Esophagus squamous epithelium (tissue), 5 donors: ENCODE data around the gene RFLNA. TPM values are rescaled to one million over a fixed set of nuclear protein-coding genes. Genes with fewer than 3 reads are reported as not detected.

ENCODE experiments used
- DNase-seq: peaks from one replicate; lab custom pipeline; 2025; lab: John Stamatoyannopoulos, UW
- H3K27ac ChIP-seq, 4 donors: fragments of 200-600 bp; sonication (generic); one replicate each; pipeline ENCODE4 v1.5.1; 2016 to 2019; ENCODE audit warnings: mild to moderate bottlenecking in 1 of 4
- H3K27me3 ChIP-seq, 4 donors: fragments of 200-600 bp; sonication (generic); 1 replicate in 3 of 4; 2 replicates in 1 of 4; pipeline versions ENCODE4 v1.5.1 to v1.6.0; 2017 to 2021; ENCODE audit warnings: antibody characterized with exemption in 1 of 4
- H3K36me3 ChIP-seq, 3 donors: fragments of 200-600 bp; sonication (generic); one replicate each; pipeline ENCODE4 v1.5.1; 2016 to 2019
- H3K4me1 ChIP-seq, 3 donors: fragments of 200-600 bp; sonication (generic); one replicate each; pipeline ENCODE4 v1.5.1; 2017 to 2019
- H3K4me3 ChIP-seq, 4 donors: fragments of 200-600 bp; sonication (generic); 1 replicate in 3 of 4; 2 replicates in 1 of 4; pipeline ENCODE4 v1.5.1; 2016 to 2019; ENCODE audit warnings: mild to moderate bottlenecking in 2 of 4, moderate library complexity in 1 of 4
- H3K9me3 ChIP-seq, 3 donors: fragments of 200-600 bp; sonication (generic); one replicate each; pipeline ENCODE4 v1.5.1; 2016 to 2019
- POLR2A ChIP-seq, 4 donors: fragments of 450-650 bp; IDR thresholded peaks; one replicate each; pipeline ENCODE4 v1.6.1; 2017; ENCODE audit warnings: antibody characterized with exemption in 4 of 4, mild to moderate bottlenecking in 4 of 4, moderate library complexity in 3 of 4
- WGBS, 2 donors: methylation state at CpG; one replicate each; pipeline ENCODE4 v1.1.5; 2018; 5-methylcytosine and 5-hydroxymethylcytosine counted together
- intact Hi-C: fragments of 100-400 bp; cut with DNase I; formaldehyde crosslinking; loops from one replicate; pipeline ENCODE4 v1.15.0; 2022
- total RNA-seq, 4 donors: library from RNA; depleted of rRNA; stranded (reverse); fragments of >200 nt; gene quantifications; one replicate each; pipeline ENCODE4 v1.1.0, GENCODE V29; 2016
- TF ChIP-seq, protein P1 (sequence below), 6 experiments: fragments of 450-650 bp in 4 of 6; fragments of 200-600 bp in 2 of 6; sonication (generic) in 2 of 6; IDR thresholded peaks; one replicate each; pipeline ENCODE4 v1.5.1; 2016 to 2019; ENCODE audit warnings: antibody characterized with exemption in 6 of 6, mild to moderate bottlenecking in 4 of 6, moderate library complexity in 4 of 6
- donor health status: DM: yes; HTN: yes; CAD: no.

The RFLNA gene
- total RNA-seq, 4 donors from 2014 or later: 0.23 to 0.57 (median 0.45) TPM; not detected in 1

DNA sequence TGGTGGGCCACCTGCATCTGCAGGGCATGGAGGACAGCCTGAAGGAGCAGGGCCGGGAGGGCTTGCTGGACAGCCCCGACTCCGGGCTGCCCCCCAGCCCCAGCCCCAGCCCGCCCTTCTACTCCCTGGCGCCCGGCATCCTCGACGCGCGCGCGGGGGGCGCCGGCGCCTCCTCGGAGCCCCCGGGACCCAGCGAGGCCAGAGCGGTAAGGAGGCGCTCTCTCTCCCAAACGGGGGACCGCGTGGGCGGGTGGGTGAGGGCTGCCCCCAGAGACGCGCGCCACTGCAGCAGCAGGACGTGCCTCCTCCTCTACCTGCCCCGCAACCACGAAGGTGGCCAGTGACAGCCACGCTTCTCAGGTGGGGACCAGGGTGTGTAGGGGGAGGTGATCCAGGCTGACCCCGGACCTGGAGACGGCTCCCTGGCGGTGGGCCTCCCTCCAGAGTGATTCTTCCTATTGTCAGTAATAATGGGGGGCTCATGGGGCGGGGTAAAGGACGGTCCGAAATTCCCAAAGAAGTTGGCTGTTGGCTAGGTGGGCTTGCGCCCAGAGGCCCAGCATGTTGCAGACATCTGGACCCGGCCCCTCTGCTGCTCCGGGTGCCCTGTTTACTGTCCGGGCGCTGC lies 652 bp downstream of the RFLNA start:
- DNase-seq: no peak
- peak overlapping the region; percentile 10 to 60 (median 34) for H3K4me3 ChIP-seq
- TF ChIP-seq, protein P1, sequence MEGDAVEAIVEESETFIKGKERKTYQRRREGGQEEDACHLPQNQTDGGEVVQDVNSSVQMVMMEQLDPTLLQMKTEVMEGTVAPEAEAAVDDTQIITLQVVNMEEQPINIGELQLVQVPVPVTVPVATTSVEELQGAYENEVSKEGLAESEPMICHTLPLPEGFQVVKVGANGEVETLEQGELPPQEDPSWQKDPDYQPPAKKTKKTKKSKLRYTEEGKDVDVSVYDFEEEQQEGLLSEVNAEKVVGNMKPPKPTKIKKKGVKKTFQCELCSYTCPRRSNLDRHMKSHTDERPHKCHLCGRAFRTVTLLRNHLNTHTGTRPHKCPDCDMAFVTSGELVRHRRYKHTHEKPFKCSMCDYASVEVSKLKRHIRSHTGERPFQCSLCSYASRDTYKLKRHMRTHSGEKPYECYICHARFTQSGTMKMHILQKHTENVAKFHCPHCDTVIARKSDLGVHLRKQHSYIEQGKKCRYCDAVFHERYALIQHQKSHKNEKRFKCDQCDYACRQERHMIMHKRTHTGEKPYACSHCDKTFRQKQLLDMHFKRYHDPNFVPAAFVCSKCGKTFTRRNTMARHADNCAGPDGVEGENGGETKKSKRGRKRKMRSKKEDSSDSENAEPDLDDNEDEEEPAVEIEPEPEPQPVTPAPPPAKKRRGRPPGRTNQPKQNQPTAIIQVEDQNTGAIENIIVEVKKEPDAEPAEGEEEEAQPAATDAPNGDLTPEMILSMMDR (IDR thresholded peaks at IDR 0.05): no peak
- H3K27me3 ChIP-seq: peaks cover 0 to 84% (median 4%) of the 10 kb centered on the region in 4 donors
- intact Hi-C loops: no loop called here
- no peaks in the 10 kb centered on the region for H3K9me3 ChIP-seq
- no peaks in the 10 kb centered on the region for H3K36me3 ChIP-seq
- peaks cover 19 to 31% (median 20%) of the 10 kb centered on the region in 3 donors for H3K4me1 ChIP-seq
- no peak overlapping the region for H3K27ac ChIP-seq
- WGBS, 2 donors: 9 to 21% methylated on average over 8 to 11 of the region's 42 CpGs

DNA sequence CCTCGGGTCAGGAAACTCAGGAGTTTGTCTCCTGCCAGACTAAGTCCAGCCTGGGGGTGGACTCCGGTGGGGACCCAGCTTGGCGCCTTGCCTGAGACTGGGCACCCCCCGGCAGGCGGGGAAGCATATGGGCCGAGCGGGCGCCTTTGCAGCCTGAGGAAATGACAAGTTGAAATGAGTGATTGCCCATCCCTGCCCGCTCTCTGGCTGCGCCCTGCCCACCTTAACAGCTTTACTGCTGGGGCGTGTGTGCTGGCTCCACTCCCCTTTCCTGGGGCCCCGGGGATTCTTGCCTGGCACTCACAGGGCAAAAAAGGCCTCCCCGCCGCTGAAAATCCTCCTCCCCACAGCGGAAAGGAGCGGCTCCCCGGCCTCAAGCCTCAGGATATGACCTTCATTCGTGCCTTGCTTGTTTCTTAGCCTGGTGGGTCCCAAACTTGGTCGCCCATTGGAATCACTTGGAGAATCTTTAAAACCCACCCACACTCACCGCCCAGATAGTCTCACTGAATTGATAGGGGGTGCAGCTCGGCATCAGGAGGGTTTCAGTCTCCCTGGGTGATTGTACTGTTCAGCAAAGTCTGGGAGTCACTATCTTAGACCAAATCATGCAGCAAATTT lies 1.5 kb downstream of the RFLNA start:
- Histone ChIP-seq H3K27ac (no peak overlapping the region), H3K4me1 (peaks cover 19 to 31% (median 20%) of the 10 kb centered on the region in 3 donors), H3K27me3 (peaks cover 0 to 87% (median 4%) of the 10 kb centered on the region in 4 donors), H3K9me3 (no peaks in the 10 kb centered on the region), H3K36me3 (no peaks in the 10 kb centered on the region), H3K4me3 (peak overlapping the region in 3 of 4 donors; percentile 7 to 42 (median 39))
- 3 to 39% methylated on average over 7 to 13 of the region's 21 CpGs for WGBS, 2 donors
- no peak for TF ChIP-seq POLR2A (IDR thresholded peaks at IDR 0.05)
- TF ChIP-seq, protein P1 (IDR thresholded peaks at IDR 0.05): no peak
- DNase-seq: no peak
- intact Hi-C loops: no loop called here

DNA sequence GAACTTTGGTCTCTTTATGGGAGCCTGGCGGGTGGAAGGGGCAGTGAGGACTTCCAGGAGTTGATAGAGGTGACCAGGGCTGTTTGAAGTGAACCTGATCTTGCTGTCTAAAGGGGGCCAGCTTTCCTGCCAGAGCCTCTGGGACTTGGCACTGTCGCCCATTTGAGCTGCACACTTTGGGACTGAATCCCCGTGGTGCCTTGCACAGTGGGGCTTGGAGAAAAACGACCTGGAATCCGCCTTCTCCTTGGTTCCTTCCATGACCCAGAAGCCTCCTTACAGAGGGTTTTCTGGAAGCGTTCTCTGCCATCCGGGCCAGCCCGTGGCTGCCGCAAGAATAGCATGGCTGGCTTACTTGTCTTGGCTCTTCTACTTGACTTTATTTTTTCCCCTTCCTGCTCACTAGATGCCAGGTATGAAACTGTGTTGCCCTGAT lies 2.0 kb downstream of the RFLNA start:
- no peak for DNase-seq
- intact Hi-C loops: no loop called here

DNA sequence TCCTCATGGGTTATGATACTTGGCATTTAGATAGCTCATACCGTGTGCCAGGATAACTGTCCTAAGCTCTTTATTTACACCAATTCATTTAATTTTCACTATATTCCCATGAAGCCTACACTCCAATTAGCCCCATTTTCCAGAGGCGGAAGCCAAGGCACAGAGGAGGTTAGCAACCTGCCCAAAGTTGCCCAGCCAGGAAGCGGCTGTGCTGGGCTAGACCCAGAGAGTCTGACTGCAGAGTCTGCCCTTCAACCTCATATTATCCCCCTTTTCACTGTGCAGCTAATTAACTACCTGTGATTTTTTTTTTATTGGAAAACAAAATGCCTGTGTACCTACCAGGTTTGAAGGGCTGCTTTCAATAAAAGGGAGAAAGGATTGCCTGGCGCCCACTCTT lies 2.5 kb downstream of the RFLNA start:
- H3K4me1 ChIP-seq: peaks cover 19 to 31% (median 20%) of the 10 kb centered on the region in 3 donors
- no peak for DNase-seq
- intact Hi-C loops: no loop called here
- H3K27ac ChIP-seq: no peak overlapping the region
- peaks cover 0 to 94% (median 4%) of the 10 kb centered on the region in 4 donors for H3K27me3 ChIP-seq
- WGBS, 2 donors: 38 to 61% methylated on average over 4 of the region's 4 CpGs
- no peaks in the 10 kb centered on the region for H3K36me3 ChIP-seq
- no peak overlapping the region for H3K4me3 ChIP-seq
- H3K9me3 ChIP-seq: no peaks in the 10 kb centered on the region
- TF ChIP-seq POLR2A (IDR thresholded peaks at IDR 0.05): no peak
- TF ChIP-seq, protein P1 (IDR thresholded peaks at IDR 0.05): no peak

More for the DNA sequence above, 2.0 kb downstream of the RFLNA start:
- Histone ChIP-seq H3K9me3 (no peaks in the 10 kb centered on the region), H3K4me1 (peaks cover 19 to 31% (median 20%) of the 10 kb centered on the region in 3 donors), H3K4me3 (peak overlapping the region in 1 of 4 donors; percentile 39), H3K27me3 (peaks cover 0 to 92% (median 4%) of the 10 kb centered on the region in 4 donors), H3K27ac (no peak overlapping the region), H3K36me3 (no peaks in the 10 kb centered on the region)
- TF ChIP-seq, protein P1 (IDR thresholded peaks at IDR 0.05): no peak
- no peak for TF ChIP-seq POLR2A (IDR thresholded peaks at IDR 0.05)
- 37% methylated on average over 9 of the region's 9 CpGs; no CpG with 5 or more reads in 1 of the 2 donors for WGBS, 2 donors

DNA sequence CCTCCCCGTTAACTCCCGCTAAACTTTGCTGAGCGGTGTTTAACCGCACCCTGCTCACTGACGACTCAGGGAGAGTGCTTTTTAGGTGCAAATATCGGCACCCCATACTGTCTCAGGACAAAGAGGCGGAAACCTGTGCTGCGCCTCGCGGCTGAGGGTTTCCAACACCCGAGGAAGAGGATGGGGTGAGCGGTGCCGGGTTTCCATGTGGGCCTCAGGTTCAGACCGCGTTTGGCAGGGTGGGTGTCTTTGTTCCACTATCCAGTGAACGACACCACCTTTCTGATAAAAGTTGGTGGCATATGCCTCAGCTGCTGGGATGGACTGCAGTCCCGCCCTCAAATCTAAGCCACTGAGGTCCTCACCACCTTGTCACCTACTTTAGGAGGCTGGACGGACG lies 3.0 kb downstream of the RFLNA start:
- no peak overlapping the region for H3K27ac ChIP-seq
- 79 to 95% methylated on average over 11 to 14 of the region's 19 CpGs for WGBS, 2 donors

More for the DNA sequence above, 3.0 kb downstream of the RFLNA start:
- Histone ChIP-seq H3K4me1 (peaks cover 19 to 31% (median 20%) of the 10 kb centered on the region in 3 donors), H3K4me3 (no peak overlapping the region), H3K36me3 (no peaks in the 10 kb centered on the region), H3K9me3 (no peaks in the 10 kb centered on the region), H3K27me3 (peaks cover 0 to 94% (median 4%) of the 10 kb centered on the region in 4 donors)
- intact Hi-C loops: no loop called here
- no peak for TF ChIP-seq POLR2A (IDR thresholded peaks at IDR 0.05)
- TF ChIP-seq, protein P1 (IDR thresholded peaks at IDR 0.05): no peak
- no peak for DNase-seq
